IPS-NIHi7 (cell line): ENCODE measurements around the gene FRMPD1.
"Not testable (repeated sequence)": the region's sequence is repeated elsewhere in the genome, so short reads cannot be mapped to it uniquely, and the experiment has no call there.

Experiments
- DNase-seq: peaks from one replicate; pipeline ENCODE4 v3.0.0; 2012; ENCODE audit warnings: mixed read lengths; ENCODE audit errors: extremely low spot score

The FRMPD1 gene

GRCh38 chr9:37732952-37733351, 82.2 kb downstream of the FRMPD1 start:
- no peak for DNase-seq

- DNase-seq = no peak
These were observed 88.5 kb downstream of the FRMPD1 start for GRCh38 chr9:37739222-37739621.

- DNase-seq = no peak
These were observed 89.4 kb downstream of the FRMPD1 start for GRCh38 chr9:37740128-37740527.

- DNase-seq = no peak
These were observed 90.0 kb downstream of the FRMPD1 start for GRCh38 chr9:37740631-37741328.

GRCh38 chr9:37745970-37746369, 95.2 kb downstream of the FRMPD1 start:
- no peak for DNase-seq

GRCh38 chr9:37746448-37747270, 95.9 kb downstream of the FRMPD1 start:
- DNase-seq = no peak

GRCh38 chr9:37747271-37747753, 96.6 kb downstream of the FRMPD1 start:
- DNase-seq = peak; percentile 87

GRCh38 chr9:37749129-37749528, 98.4 kb downstream of the FRMPD1 start:
- no peak for DNase-seq

GRCh38 chr9:37751186-37751585, 100.4 kb downstream of the FRMPD1 start:
- no peak for DNase-seq

GRCh38 chr9:37751704-37752103, 101.0 kb downstream of the FRMPD1 start:
- not testable (repeated sequence) for DNase-seq

- not testable (repeated sequence) for DNase-seq
These were observed 101.4 kb downstream of the FRMPD1 start for GRCh38 chr9:37752112-37752511.

- DNase-seq = no peak
These were observed 102.1 kb downstream of the FRMPD1 start for GRCh38 chr9:37752642-37753488.

GRCh38 chr9:37753489-37754190, 102.9 kb downstream of the FRMPD1 start, which contains the start of gene TRMT10B:
TRMT10B (plus strand) TSS chr9:37753805; CDS start chr9:37761932, 8,127 bp downstream.
- DNase-seq = peak; percentile 86

- DNase-seq = no peak
These were observed 108.0 kb downstream of the FRMPD1 start for GRCh38 chr9:37758747-37759146.

- no peak for DNase-seq
These were observed 109.8 kb downstream of the FRMPD1 start for GRCh38 chr9:37760416-37761161.

- DNase-seq = no peak
These were observed 110.8 kb downstream of the FRMPD1 start for GRCh38 chr9:37761511-37761910.

GRCh38 chr9:37765263-37765662, 114.5 kb downstream of the FRMPD1 start:
- not testable (repeated sequence) for DNase-seq

- no peak for DNase-seq
These were observed 118.6 kb downstream of the FRMPD1 start for GRCh38 chr9:37769306-37769705.

- DNase-seq = no peak
These were observed 119.2 kb downstream of the FRMPD1 start for GRCh38 chr9:37769995-37770394.

- DNase-seq = no peak
These were observed 124.6 kb downstream of the FRMPD1 start for GRCh38 chr9:37775216-37775919.
